MCF 10A (cell line): ENCODE results near the gene TRAF5. TPM values are rescaled to one million over a fixed set of nuclear protein-coding genes. Genes with fewer than 3 reads are reported as not detected.
"Not testable (repeated sequence)": the region's sequence is repeated elsewhere in the genome, so short reads cannot be mapped to it uniquely, and the experiment has no call there.

Experiments used
- BruUV-seq: library from RNA; stranded (reverse); fragments of 400-500 nt; replicated peaks from 2 replicates; lab custom pipeline; 2021; lab: Mats Ljungman, UMichigan
- CTCF ChIA-PET: fragments of 300-600 bp; sonication (Branson Sonifier 250); formaldehyde crosslinking; extraction: SDS; loops from one replicate; lab custom pipeline; 2021; ENCODE audit warnings: antibody characterized with exemption, inconsistent platforms; lab: Yijun Ruan, JAX
- POLR2A ChIA-PET: fragments of 300-600, 350-650 bp; sonication (Branson Sonifier 250); formaldehyde crosslinking; extraction: SDS; loops from one replicate; lab custom pipeline; 2020; ENCODE audit warnings: antibody characterized with exemption, inconsistent platforms; lab: Yijun Ruan, JAX
- DNase-seq: peaks from one replicate; pipeline ENCODE4 v3.0.0-alpha.2; 2018; ENCODE audit not compliant: unreplicated experiment
- H3K27ac Mint-ChIP-seq: one replicate; pipeline ENCODE4 v1.8.0; 2022; ENCODE audit warnings: mild to moderate bottlenecking, low read depth, mixed read lengths; ENCODE audit not compliant: unreplicated experiment
- H3K27me3 Mint-ChIP-seq: one replicate; pipeline ENCODE4 v1.8.0; 2022; ENCODE audit warnings: mixed read lengths; ENCODE audit not compliant: insufficient read depth, unreplicated experiment
- H3K36me3 Mint-ChIP-seq: one replicate; pipeline ENCODE4 v1.8.0; 2022; ENCODE audit warnings: mild to moderate bottlenecking, moderate library complexity, mixed read lengths; ENCODE audit not compliant: insufficient read depth, unreplicated experiment
- H3K4me1 Mint-ChIP-seq: one replicate; pipeline ENCODE4 v1.8.0; 2022; ENCODE audit warnings: mixed read lengths; ENCODE audit not compliant: insufficient read depth, unreplicated experiment
- H3K4me3 Mint-ChIP-seq: one replicate; pipeline ENCODE4 v1.8.0; 2022; ENCODE audit warnings: mild to moderate bottlenecking, moderate library complexity, mixed read lengths; ENCODE audit not compliant: unreplicated experiment
- H3K9me3 Mint-ChIP-seq: one replicate; pipeline ENCODE4 v1.8.0; 2022; ENCODE audit warnings: mixed read lengths; ENCODE audit not compliant: unreplicated experiment
- CTCF ChIP-seq: fragments of 200-600 bp; IDR thresholded peaks from one replicate; pipeline ENCODE4 v1.8.0; 2022; ENCODE audit warnings: antibody characterized with exemption, mild to moderate bottlenecking; ENCODE audit not compliant: unreplicated experiment
- intact Hi-C: fragments of 100-400 bp; cut with micrococcal nuclease; formaldehyde crosslinking; loops from 2 replicates; pipeline ENCODE4 v1.14.1; 2022
- total RNA-seq: library from RNA; stranded (reverse); gene quantifications from 2 replicates; pipeline ENCODE4 v1.2.3, GENCODE V29; 2022

The TRAF5 gene
- total RNA-seq, 1 experiment from 2014 or later, result 16.0 TPM

- no peaks in the 10 kb centered on the region for H3K36me3 Mint-ChIP-seq
- peaks cover 20% of the 10 kb centered on the region for H3K4me1 Mint-ChIP-seq
- intact Hi-C loops, result loop anchor here (5.0 kb wide), 2 partner anchors 193 to 273 kb away; partner anchors contain the start of gene SLC30A1
- no peak for DNase-seq
- H3K4me3 Mint-ChIP-seq, result no peak overlapping the region
- no peak for TF ChIP-seq CTCF
- ChIA-PET CTCF (interaction anchor here (0.7 to 3.4 kb wide), 4 partner anchors 16 to 902 kb away, joined by 3 to 24 read pairs (median 4); no protein-coding TSS in a partner anchor), POLR2A (interaction anchor here (1.0 kb wide), 1 partner anchor 13 kb away, joined by 4 read pairs; no protein-coding TSS in a partner anchor)
- no peaks in the 10 kb centered on the region for H3K9me3 Mint-ChIP-seq
- no TSS peak for BruUV-seq
- H3K27me3 Mint-ChIP-seq, result no peaks in the 10 kb centered on the region
- H3K27ac Mint-ChIP-seq, result no peak overlapping the region
Observed at GRCh38 chr1:211384524-211384923, 57.9 kb downstream of the TRAF5 start.

- H3K27me3 Mint-ChIP-seq, result no peaks in the 10 kb centered on the region
- H3K4me3 Mint-ChIP-seq, result no peak overlapping the region
- peaks cover 11% of the 10 kb centered on the region for H3K4me1 Mint-ChIP-seq
- no TSS peak for BruUV-seq
- H3K9me3 Mint-ChIP-seq, result no peaks in the 10 kb centered on the region
- POLR2A ChIA-PET, result interaction anchor here (0.7 to 1.5 kb wide), 2 partner anchors 14 to 59 kb away, joined by 3 read pairs; no protein-coding TSS in a partner anchor
- no peak for TF ChIP-seq CTCF
- peaks cover 11% of the 10 kb centered on the region for H3K36me3 Mint-ChIP-seq
- no peak overlapping the region for H3K27ac Mint-ChIP-seq
- CTCF ChIA-PET, result interaction anchor here (1.1 to 1.4 kb wide), 2 partner anchors 91 to 310 kb away, joined by 3 to 5 read pairs; no protein-coding TSS in a partner anchor
- intact Hi-C loops, result no loop called here
- no peak for DNase-seq
Observed at GRCh38 chr1:211386921-211387320, 60.3 kb downstream of the TRAF5 start.

- H3K4me1 Mint-ChIP-seq, CTCF ChIA-PET, H3K27ac Mint-ChIP-seq, H3K27me3 Mint-ChIP-seq, H3K9me3 Mint-ChIP-seq, H3K4me3 Mint-ChIP-seq, intact Hi-C loops, DNase-seq, BruUV-seq: not testable (repeated sequence)
- POLR2A ChIA-PET, result interaction anchor here (1.3 kb wide), 1 partner anchor 133 kb away, joined by 4 read pairs; no protein-coding TSS in a partner anchor
- peaks cover 40% of the 10 kb centered on the region for H3K36me3 Mint-ChIP-seq
Observed at GRCh38 chr1:211390829-211391228, 64.2 kb downstream of the TRAF5 start.

- ChIA-PET POLR2A (interaction anchor here (1.3 kb wide), 1 partner anchor 11 kb away, joined by 4 read pairs; no protein-coding TSS in a partner anchor), CTCF (no interaction called here)
- Mint-ChIP-seq H3K27me3 (no peaks in the 10 kb centered on the region), H3K4me1 (no peaks in the 10 kb centered on the region), H3K9me3 (no peaks in the 10 kb centered on the region), H3K4me3 (no peak overlapping the region), H3K27ac (no peak overlapping the region), H3K36me3 (peaks cover 59% of the 10 kb centered on the region)
- TF ChIP-seq CTCF, result no peak
- DNase-seq, result no peak
- no TSS peak for BruUV-seq
- intact Hi-C loops, result no loop called here
Observed at GRCh38 chr1:211393203-211393602, 66.6 kb downstream of the TRAF5 start.

- BruUV-seq, DNase-seq, H3K27me3 Mint-ChIP-seq, H3K27ac Mint-ChIP-seq, H3K4me3 Mint-ChIP-seq, intact Hi-C loops, H3K4me1 Mint-ChIP-seq: not testable (repeated sequence)
- Mint-ChIP-seq H3K36me3 (peaks cover 39% of the 10 kb centered on the region), H3K9me3 (peaks cover 14% of the 10 kb centered on the region)
- ChIA-PET CTCF (interaction anchor here (0.8 to 1.4 kb wide), 2 partner anchors 69 to 71 kb away, joined by 3 to 5 read pairs; no protein-coding TSS in a partner anchor), POLR2A (interaction anchor here (0.6 to 2.4 kb wide), 4 partner anchors 13 to 704 kb away, joined by 4 to 16 read pairs (median 4); no protein-coding TSS in a partner anchor)
Observed at GRCh38 chr1:211398266-211398930, 71.8 kb downstream of the TRAF5 start.

GRCh38 chr1:211399851-211400393, 73.3 kb downstream of the TRAF5 start:
- DNase-seq, H3K27me3 Mint-ChIP-seq, BruUV-seq, H3K27ac Mint-ChIP-seq, H3K4me3 Mint-ChIP-seq, H3K4me1 Mint-ChIP-seq, intact Hi-C loops: not testable (repeated sequence)
- peaks cover 32% of the 10 kb centered on the region for H3K36me3 Mint-ChIP-seq
- ChIA-PET POLR2A (interaction anchor here (1.1 to 2.4 kb wide), 2 partner anchors 13 to 17 kb away, joined by 3 to 6 read pairs; no protein-coding TSS in a partner anchor), CTCF (interaction anchor here (1.5 kb wide), 3 partner anchors 14 to 70 kb away, joined by 4 to 7 read pairs (median 4); no protein-coding TSS in a partner anchor)
- peaks cover 16% of the 10 kb centered on the region for H3K9me3 Mint-ChIP-seq
